ENCODE measurements around the gene MLANA.

DNA sequence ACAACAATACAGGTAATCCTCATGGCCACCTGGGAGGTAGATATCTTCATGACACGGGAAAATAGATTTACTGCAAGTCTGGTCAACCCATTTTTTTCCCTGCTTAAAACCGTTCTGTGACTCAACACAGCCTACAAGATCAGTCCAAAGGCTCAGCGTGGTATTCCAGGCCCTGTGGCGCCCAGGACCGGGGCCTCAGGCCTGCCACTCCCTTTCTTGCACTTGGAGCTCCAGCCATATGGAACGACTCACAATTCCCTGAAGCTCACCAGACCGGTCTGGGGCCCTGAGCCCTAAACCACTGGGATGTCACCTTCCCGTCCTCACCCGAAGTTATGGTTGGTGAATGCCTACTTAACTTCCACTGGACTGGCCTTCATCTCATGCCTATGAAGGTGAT, 6.5 kb upstream of the MLANA start:
- TF ChIP-seq, protein P1, sequence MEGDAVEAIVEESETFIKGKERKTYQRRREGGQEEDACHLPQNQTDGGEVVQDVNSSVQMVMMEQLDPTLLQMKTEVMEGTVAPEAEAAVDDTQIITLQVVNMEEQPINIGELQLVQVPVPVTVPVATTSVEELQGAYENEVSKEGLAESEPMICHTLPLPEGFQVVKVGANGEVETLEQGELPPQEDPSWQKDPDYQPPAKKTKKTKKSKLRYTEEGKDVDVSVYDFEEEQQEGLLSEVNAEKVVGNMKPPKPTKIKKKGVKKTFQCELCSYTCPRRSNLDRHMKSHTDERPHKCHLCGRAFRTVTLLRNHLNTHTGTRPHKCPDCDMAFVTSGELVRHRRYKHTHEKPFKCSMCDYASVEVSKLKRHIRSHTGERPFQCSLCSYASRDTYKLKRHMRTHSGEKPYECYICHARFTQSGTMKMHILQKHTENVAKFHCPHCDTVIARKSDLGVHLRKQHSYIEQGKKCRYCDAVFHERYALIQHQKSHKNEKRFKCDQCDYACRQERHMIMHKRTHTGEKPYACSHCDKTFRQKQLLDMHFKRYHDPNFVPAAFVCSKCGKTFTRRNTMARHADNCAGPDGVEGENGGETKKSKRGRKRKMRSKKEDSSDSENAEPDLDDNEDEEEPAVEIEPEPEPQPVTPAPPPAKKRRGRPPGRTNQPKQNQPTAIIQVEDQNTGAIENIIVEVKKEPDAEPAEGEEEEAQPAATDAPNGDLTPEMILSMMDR (IDR thresholded peaks at IDR 0.05) = no peak
- TF ChIP-seq ETV6 (CRISPR knock-in tag; IDR thresholded peaks at IDR 0.05) = no peak
